ENCODE results near the gene ART5.
"Not testable (repeated sequence)": the region's sequence is repeated elsewhere in the genome, so short reads cannot be mapped to it uniquely, and the experiment has no call there.

Gene ART5

GRCh38 chr11:3616721-3617460, 24.9 kb downstream of the ART5 start:
- no peak for DNase-seq

GRCh38 chr11:3615998-3616397, 25.8 kb downstream of the ART5 start:
- DNase-seq, result no peak

- no peak for DNase-seq
These were observed 27.0 kb downstream of the ART5 start for GRCh38 chr11:3614742-3615171.

- no peak for DNase-seq
These were observed 27.6 kb downstream of the ART5 start for GRCh38 chr11:3613998-3614741.

GRCh38 chr11:3611976-3612678, 29.7 kb downstream of the ART5 start:
- DNase-seq, result no peak

- DNase-seq, result no peak
These were observed 30.9 kb downstream of the ART5 start for GRCh38 chr11:3610846-3611245.

GRCh38 chr11:3609416-3610265, 32.2 kb downstream of the ART5 start:
- no peak for DNase-seq

GRCh38 chr11:3605771-3606203, 36.0 kb downstream of the ART5 start:
- no peak for DNase-seq

- no peak for DNase-seq
These were observed 36.5 kb downstream of the ART5 start for GRCh38 chr11:3605283-3605662.

- DNase-seq, result no peak
These were observed 37.6 kb downstream of the ART5 start for GRCh38 chr11:3604167-3604566.

- DNase-seq, result not testable (repeated sequence)
These were observed 41.6 kb downstream of the ART5 start for GRCh38 chr11:3600201-3600600.

GRCh38 chr11:3597743-3598142, 44.0 kb downstream of the ART5 start:
- not testable (repeated sequence) for DNase-seq

GRCh38 chr11:3591326-3591725, 50.5 kb downstream of the ART5 start:
- DNase-seq, result not testable (repeated sequence)

GRCh38 chr11:3590193-3590592, 51.6 kb downstream of the ART5 start:
- not testable (repeated sequence) for DNase-seq

- not testable (repeated sequence) for DNase-seq
These were observed 53.0 kb downstream of the ART5 start for GRCh38 chr11:3588776-3589175.

All from NCI-H510A (cell line).